ENCODE data around the gene WWC1. TPM values are rescaled to one million over a fixed set of nuclear protein-coding genes. Genes with fewer than 3 reads are reported as not detected.

The WWC1 gene
- 1 to 10 TPM; 2.7 to 8.1 TPM for total RNA-seq

GRCh38 chr5:168291342-168291963, at the start of gene WWC1:
WWC1 (plus strand) TSS chr5:168291645; CDS start chr5:168292153, 508 bp downstream.
- no peak for DNase-seq (ENCODE audit: low spot score)

GRCh38 chr5:168244838-168245559, 46.4 kb upstream of the WWC1 start:
- Histone ChIP-seq H3K4me3 (no peak overlapping the region), H3K9me3 (no peaks in the 10 kb centered on the region), H3K36me3 (peaks cover 6% of the 10 kb centered on the region), H3K27ac (no peak overlapping the region), H3K27me3 (no peaks in the 10 kb centered on the region), H3K4me1 (no peaks in the 10 kb centered on the region)
- no peak for DNase-seq (ENCODE audit: low spot score)
- TF ChIP-seq CTCF (IDR thresholded peaks at IDR 0.05): no peak

More at GRCh38 chr5:168291342-168291963, at the start of gene WWC1:
- Histone ChIP-seq H3K27ac (no peak within 1 kb of the TSS), H3K4me3 (peak within 1 kb of the TSS; percentile 33 to 51), H3K4me1 (peaks cover 0 to 8% of the 10 kb centered on the region in 2 donors), H3K36me3 (no peaks in the 10 kb centered on the region), H3K27me3 (peaks cover 5 to 8% of the 10 kb centered on the region in 2 donors), H3K9me3 (no peaks in the 10 kb centered on the region)
- TF ChIP-seq CTCF (IDR thresholded peaks at IDR 0.05): peak in 1 of 2 donors; percentile 25

GRCh38 chr5:168249923-168250322, 41.5 kb upstream of the WWC1 start:
- TF ChIP-seq CTCF (IDR thresholded peaks at IDR 0.05): no peak
- Histone ChIP-seq H3K36me3 (peaks cover 6% of the 10 kb centered on the region), H3K27me3 (no peaks in the 10 kb centered on the region), H3K4me1 (no peaks in the 10 kb centered on the region), H3K27ac (no peak overlapping the region), H3K4me3 (no peak overlapping the region), H3K9me3 (no peaks in the 10 kb centered on the region)
- no peak for DNase-seq (ENCODE audit: low spot score)

GRCh38 chr5:168251259-168251658, 40.2 kb upstream of the WWC1 start:
- Histone ChIP-seq H3K4me3 (no peak overlapping the region), H3K27ac (no peak overlapping the region), H3K27me3 (no peaks in the 10 kb centered on the region), H3K36me3 (peaks cover 6% of the 10 kb centered on the region), H3K9me3 (no peaks in the 10 kb centered on the region), H3K4me1 (no peaks in the 10 kb centered on the region)
- TF ChIP-seq CTCF (IDR thresholded peaks at IDR 0.05): no peak
- DNase-seq (ENCODE audit: low spot score): no peak

GRCh38 chr5:168254013-168254693, 37.3 kb upstream of the WWC1 start:
- no peaks in the 10 kb centered on the region for H3K4me1 ChIP-seq
- no peak overlapping the region for H3K27ac ChIP-seq
- TF ChIP-seq CTCF (IDR thresholded peaks at IDR 0.05): no peak
- H3K9me3 ChIP-seq: no peaks in the 10 kb centered on the region
- no peak overlapping the region for H3K4me3 ChIP-seq
- no peaks in the 10 kb centered on the region for H3K27me3 ChIP-seq
- DNase-seq (ENCODE audit: low spot score): no peak
- no peaks in the 10 kb centered on the region for H3K36me3 ChIP-seq

Measured in right atrium auricular region (tissue), 2 donors.